HK-2 (cell line): Measurements from ENCODE around the gene HNF4A.

Experiments
- DNase-seq: peaks from one replicate; pipeline ENCODE4 v3.0.0-alpha.2; 2018; ENCODE audit not compliant: unreplicated experiment

The HNF4A gene

DNA sequence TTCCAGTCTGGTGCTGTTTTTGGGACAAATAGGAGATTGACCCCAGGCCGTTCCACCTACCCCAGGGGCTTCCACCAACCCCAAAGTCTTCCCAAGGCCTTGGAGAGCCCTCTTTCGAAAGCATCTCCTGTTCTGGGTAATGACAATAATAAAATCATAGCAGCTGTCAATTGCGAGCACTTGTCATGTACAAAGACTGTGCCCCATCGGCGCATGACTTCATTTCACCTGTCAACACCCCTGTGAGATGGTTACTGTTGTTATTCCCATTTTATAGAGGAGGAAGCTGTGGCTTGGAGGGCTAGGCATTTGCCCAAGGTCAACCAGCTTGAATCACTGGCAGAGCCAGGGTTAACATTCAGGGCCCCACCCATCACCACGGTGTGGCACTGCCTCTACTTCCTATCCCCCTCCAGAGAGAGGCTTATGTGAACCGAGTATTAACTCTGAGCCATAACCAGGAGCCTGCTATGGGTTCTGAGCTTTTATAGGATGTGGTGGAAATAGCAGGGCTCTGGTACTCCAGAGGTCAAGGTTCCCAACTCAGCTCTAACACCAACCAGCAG, 51.2 kb downstream of the HNF4A start:
- no peak for DNase-seq

DNA sequence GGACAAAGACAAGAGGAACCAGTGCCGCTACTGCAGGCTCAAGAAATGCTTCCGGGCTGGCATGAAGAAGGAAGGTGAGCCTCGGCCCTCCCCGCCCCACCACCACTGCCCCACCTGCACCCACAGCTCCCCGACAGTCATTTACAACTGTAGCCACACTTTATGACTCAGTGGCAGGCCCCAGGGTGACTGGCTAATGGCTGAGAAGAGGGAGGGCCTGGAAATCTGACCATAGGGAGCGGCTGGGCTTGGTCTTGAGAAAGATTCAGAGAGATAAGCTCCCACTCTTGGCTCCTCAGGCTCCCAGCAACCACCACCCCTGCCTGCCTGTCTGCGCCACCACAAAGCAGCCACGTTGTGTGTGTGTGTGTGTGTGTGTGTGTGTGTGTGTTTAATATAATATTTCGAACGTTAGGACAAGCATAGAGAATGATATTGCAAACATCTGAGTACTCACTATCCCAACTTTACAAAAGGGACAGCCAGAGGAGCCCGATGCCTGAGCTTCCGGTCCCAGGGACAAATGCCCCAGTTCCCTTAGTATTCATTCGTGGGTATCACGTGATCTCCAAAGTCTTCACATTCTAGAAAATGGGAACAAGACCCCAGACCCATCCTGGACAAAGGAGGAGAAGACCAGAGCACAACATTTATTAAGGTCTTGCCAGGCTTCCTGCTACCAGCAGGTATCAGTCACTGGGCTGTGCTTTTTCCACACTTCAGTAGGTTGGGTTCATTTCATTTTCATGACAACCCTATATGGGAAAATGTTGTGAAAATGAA, 52.1 kb downstream of the HNF4A start:
- DNase-seq, result peak; percentile 66

DNA sequence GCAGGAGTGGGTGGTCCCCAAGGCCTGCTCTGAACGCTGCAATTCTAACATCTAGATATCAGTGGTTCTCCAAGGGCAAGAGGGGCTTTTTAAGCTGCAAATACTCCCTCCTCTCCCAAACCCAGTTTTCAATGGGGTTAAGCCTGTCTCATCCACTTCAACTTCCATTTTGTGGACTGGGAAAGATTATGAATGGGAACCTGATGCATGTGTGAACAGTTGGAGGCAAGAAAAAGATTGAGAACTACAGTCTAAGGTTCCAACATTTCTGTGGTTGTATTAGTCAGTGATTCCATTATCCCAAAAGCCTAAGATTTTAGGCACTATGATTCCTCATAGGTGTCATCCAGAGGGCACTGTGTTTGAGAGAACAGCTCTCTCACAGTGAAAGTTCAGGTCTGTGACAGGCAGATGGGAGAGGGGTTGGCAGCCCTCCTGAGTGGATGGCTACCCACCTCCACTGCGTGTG, 53.7 kb downstream of the HNF4A start:
- DNase-seq, result no peak

DNA sequence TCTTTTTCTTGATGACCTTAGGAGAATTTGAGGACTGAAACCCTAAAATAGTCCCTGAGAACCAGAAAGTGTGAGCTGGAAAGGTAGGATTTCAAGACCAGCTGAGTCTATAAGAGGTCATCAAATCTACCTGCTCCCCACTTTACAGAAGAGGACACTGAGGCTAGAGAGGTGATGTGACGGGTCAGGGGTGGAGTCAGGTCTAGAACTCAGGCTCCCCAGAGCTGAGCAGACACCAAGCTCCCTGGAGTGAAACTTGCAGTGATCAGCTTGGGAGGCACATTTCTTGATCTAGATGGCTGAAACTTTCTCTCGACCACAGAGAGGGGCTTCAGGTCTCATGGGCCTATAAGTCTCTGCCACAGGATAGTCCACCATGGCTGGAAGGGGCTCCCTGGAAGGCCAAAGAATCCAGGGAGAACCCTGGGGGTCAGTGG, 55.1 kb downstream of the HNF4A start:
- DNase-seq, result no peak

DNA sequence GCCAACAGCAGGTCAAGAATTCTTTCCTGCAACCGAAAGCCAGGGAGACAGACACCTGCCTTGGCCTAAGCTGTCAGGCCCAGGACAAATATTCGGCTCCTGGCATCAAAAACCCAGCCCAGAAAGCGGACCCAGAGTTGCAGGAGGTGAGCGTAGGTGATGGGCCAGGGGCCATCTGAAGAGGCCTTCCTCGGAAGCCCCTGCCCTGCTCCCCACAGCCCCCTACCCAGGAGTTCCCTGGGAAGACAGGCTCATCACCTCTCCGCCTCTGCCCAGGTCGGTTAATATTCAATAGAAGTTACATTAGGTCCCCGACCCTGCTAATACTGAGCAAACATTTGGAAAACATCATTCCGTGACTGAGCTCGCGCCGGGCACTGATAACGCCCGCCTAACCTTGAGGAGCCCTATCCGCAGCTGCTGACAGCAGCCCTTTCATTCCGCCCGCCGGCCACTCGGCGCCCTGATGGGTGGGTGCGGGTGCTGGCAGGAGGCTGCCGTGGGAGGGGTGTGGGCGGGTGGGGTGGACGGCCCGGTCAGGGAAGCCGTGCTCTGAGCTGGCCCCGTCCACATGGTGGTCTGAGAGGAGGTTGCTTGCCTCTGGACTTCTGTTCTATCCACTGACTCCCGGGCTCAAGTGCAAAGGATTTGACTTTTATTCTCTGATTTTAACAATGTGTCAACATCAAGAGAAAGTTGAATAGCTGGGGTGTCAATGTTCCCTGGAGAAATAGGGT, 55.7 kb downstream of the HNF4A start:
- DNase-seq, result no peak

DNA sequence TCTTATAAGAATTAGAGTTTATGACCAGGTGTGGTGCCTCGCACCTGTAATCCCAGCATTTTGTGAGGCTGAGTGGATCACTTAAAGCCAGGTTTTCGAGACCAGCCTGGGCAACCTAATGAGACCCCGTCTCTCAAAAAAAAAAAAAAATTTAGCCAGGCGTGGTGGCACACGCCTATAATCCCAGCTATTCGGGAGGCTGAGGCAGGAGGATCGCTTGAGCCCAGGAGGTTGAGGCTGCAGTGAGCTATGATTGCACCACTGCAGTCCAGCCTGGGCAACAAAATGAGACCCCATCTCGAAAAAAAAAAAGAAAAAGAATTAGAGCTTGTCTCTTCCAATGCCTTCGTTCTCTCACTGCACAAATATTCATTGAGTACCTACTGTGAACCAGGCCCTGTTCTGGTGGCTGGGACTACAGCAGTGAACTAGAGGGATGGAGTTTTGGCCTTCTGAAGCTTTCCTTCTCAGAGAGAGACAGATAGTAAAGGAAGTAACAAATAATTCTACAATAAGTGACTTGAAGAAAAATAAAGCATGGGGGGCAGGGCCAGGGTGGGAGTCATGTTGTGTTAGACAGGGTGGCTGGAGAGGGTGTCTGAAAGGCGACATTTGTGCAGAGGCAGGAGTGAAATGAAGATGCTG, 56.4 kb downstream of the HNF4A start:
- no peak for DNase-seq

DNA sequence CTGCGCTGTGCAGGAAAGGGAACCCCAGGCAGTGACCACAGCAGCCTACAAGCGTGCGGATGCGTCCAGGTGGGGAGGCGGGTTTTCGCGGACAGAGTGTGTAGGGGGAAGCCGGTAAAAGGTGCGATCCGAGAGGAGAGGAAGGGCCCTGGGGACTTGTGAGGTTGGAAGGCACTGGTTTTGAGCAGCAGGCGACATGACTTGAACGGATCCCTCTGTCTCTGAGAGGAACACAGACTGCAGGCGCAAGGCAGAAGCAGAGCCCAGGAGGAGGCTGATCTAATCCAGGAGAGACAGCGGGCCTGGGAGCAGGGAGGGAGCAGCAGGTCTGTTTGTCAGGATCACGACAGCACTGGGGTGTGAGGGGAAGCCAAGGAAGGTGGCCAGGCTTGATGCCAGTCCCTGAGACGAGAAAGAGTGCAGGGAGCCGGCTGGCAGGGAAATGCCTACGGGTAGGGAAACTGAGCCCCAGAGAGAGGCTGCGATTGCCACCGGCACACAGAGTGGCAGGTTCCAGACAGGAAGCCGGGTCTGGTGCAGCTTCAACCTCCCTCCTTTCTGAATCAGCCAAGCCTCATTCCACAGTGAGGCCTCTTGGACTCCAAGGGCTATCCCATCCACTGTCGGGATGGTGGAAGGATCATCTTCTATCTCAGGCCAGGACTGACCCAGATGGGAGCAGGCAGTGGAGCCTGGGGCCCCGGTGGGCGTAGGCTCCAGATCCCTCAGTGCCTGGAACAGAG, 57.1 kb downstream of the HNF4A start:
- no peak for DNase-seq

DNA sequence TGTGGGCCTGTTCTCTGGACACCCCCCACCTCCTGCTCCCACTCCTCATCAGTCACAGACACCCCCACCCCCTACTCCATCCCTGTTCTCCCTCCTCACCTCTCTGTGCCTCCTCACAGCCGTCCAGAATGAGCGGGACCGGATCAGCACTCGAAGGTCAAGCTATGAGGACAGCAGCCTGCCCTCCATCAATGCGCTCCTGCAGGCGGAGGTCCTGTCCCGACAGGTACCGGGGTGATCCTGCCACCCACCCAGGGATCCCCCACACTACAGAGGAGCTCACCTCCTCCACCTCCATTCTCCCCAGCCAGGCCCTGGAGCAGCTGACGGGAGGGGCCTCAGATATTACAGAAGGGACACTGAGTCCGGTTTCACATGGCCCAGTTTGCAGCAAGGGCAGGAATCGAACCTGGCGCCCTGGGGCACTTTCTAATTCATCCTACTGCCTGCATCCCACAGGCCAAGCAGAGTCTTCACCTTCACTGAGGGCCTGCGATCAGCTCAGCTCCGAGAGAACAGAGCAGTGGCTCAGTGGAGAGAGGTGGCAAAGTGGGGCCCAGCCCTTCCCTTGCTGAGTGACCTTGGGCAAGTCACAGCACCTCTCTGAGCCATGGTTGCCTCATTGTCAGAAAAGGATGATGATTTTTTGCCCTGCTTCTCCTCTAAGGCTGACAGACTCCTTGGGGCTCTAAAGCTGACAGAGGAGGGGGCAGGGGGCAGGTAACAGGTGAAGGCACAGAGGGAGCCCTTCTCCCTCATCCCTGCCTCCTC, 58.3 kb downstream of the HNF4A start:
- DNase-seq, result no peak

DNA sequence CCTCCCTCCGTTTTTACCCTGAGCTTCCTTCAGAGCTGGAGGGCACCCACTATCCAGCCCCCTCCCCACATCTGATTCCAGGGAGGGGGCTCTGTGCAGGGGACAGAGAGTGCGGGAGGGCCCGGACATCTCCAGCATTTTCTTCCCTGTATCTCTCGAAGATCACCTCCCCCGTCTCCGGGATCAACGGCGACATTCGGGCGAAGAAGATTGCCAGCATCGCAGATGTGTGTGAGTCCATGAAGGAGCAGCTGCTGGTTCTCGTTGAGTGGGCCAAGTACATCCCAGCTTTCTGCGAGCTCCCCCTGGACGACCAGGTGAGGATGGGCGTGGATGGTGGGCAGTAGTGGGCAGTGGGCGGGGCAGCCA, 58.8 kb downstream of the HNF4A start:
- DNase-seq, result no peak

DNA sequence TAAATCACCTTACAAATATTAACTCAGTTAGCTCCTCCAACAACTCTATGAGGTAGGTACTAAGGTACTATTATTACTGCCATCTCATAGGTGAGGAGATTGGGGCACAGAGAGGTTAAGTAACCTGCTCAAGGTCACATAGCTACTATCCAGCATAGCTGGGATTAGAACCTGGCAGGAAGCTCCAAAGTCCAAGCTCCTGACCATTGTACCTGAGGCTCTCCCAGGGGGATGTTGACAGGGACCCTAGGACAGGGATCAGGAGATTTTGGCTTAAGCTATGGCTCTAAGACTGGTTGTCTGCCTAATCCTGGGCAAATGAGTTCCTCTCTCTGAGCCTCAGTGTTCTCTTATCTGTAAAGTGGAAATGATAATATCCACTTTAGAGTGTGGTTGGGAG, 59.3 kb downstream of the HNF4A start:
- no peak for DNase-seq

DNA sequence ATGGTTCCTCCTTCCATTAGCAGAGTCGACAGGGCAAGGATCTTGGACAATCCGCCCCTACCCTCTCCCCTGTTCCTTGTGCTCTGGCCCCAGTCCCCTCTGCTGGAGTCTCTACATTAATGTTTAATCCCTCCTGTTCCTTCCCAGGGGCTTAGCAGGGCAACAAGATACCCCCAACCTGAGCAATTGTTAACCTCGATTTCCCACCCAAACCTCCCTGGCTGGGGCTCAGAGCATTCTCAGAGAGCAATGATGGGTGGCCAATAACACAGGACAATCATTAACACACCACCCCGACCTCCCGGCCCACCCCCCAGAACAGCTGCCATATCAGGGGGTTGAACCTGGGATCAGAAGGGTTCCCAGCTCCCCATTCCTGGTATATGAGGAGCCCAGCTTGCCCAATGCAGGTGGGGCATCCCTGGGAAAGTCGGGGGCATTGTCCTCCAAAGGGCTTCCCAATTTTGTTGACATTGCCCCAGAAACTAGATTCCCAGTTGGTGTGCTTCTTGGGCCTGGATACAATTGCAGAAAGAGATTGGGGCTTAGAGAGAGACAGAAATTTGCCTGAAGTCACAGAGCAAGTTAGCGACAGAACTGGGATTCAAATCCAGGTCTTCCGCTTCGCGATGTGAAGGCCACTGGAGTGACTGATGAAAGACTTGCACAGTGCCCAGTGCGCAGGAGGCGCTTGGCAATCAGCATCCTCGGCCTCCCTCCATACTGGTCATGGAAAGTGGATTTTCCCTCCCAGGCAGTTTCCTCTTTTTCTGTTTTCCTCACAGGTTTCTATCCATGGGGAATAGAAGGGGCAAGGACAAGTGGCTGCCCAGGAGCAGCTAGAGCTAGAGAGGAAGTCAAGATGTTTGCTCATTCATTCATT, 60.6 kb downstream of the HNF4A start:
- DNase-seq, result no peak

DNA sequence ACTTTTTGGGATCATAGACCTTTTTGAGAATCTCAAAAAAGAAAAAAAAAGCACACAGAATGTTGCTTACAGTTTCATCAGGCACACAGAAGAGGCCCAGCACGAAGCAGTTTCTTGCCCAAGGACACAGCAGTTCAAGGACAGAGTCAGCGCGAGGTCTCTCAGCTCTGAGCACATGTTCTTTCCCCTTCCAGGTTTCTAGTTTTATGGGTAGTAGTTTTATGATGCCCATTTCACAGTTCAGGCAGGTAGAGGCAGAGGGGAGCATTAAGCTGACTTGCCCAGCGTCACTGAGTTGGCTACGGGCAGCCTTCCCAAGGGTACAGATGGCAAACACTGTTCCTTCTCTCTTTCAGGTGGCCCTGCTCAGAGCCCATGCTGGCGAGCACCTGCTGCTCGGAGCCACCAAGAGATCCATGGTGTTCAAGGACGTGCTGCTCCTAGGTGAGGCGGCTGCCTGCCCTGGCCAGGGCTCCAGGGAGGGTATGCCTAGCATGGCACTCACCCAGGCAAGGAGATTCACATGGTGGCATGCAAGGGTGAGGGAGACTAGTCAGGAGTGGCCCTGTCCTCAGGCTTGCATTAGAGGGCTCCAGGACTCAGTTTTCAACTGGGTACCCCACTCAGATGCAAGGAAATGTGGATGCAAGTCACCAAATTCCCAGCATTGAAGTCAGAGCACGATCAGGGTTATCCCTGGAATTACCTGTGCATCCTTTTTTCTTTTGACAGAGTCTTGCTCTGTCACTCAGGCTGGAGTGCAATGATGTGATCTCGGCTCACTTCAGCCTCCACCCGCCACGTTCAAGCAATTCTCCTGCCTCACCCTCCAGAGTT, 62.8 kb downstream of the HNF4A start:
- DNase-seq, result no peak

DNA sequence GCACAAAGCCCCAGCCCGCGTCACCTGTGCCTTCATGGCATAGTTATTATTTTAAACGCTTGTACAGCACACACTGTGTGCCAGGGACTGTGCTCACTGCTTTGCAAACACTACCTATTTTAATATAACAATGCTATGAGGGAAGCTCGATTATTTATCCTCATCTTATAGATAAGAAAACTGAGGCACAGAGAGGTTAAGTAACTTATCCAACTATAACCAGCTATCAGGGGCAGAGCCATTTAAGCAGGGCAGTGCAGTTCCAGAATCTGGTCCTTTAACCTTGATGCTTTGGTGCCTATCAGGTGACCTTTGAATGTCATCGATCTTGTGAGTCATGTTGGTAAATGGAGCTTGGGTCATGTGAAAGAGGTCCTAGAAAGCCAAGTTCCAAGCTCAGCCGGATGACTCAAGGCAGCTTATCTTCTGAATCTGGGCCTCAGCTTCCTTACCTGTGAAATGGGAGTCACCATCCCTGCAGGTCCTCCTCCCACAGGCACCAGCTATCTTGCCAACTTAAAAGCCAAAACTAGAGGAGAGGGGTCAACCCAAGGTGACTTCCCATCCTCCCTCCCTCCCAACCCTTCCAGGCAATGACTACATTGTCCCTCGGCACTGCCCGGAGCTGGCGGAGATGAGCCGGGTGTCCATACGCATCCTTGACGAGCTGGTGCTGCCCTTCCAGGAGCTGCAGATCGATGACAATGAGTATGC, 63.8 kb downstream of the HNF4A start:
- DNase-seq, result no peak

DNA sequence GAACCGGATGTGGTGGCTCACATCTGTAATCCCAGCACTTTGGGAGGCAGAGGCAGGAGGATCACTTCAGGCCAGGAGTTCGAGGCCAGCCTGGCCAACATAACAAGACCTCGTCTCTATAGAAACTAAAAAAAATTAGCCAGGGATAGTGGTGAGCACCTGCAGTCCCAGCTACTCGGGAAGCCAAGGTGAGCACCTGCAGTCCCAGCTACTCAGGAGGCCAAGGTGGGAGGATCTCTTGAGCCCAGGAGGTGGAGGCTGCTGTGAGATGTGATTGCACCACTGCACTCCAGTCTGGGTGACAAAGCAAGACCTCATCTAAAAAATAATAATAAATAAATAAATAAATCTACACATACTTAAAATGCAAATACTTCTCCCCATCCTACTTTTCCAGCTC, 65.0 kb downstream of the HNF4A start:
- DNase-seq, result no peak

DNA sequence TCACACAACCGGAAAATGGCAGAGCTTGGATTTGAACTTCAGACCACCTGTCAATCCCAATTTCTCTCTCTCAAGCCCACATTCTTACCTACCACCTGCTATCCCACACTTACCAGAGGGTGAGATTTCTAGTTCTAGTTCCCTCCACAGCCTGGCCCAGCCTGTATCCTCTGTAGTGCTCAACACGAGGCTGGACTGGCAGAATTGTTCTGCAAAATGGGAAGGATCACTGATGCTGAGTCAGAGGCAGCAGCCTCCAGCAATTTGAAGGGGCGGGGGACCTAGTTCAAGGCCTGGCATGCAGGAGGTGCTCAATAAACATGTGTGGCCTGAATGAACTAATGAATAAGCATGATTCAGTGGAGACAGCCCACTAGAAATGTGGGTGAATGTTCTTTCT, 66.6 kb downstream of the HNF4A start:
- no peak for DNase-seq

DNA sequence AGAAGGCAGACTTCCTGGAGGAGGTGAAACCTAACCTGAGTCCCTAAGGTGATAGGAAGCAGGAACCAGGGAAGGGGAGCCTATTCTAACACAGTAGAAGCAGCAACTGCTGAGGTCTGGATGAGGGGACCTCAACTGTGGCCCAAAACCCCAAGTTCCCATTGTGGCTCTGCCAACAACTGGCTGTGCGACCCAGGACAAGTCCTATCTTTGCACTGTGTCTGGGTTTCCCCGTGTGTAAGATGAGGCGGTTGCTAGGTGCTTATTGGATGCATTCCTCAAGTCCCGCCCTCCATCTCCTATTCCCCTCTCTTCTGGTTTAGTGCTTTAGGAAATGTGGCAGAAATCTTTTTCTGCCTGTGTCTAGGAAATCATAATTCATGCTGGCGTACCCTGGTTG, 68.0 kb downstream of the HNF4A start:
- DNase-seq, result no peak

DNA sequence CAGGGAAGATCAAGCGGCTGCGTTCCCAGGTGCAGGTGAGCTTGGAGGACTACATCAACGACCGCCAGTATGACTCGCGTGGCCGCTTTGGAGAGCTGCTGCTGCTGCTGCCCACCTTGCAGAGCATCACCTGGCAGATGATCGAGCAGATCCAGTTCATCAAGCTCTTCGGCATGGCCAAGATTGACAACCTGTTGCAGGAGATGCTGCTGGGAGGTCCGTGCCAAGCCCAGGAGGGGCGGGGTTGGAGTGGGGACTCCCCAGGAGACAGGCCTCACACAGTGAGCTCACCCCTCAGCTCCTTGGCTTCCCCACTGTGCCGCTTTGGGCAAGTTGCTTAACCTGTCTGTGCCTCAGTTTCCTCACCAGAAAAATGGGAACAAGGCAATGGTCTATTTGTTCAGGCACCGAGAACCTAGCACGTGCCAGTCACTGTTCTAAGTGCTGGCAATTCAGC, 68.6 kb downstream of the HNF4A start:
- no peak for DNase-seq

DNA sequence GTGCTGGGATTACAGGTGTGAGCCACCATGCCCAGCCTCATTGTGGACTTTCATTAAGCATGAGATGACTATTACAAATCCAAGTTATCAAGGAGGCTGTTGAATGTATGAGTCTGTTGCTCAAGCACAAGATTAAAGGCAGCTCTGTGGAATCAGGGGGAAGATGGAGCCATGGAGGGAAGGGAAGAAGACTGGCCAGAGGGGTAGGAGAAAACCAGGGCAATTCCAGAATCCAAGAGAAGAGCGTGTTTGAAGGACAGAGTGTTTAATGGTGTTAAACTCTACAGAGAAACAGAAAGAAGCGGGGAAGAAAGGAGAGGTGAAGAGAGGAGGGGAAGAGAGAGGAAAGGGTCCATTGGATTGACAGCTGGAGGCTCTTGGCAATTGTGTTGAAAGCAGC, 70.4 kb downstream of the HNF4A start:
- DNase-seq, result no peak
